K562 (cell line): Measurements from ENCODE around the gene AMIGO1. TPM values are rescaled to one million over a fixed set of nuclear protein-coding genes. Genes with fewer than 3 reads are reported as not detected.

Experiments used
- ARID2 ChIP-seq: fragments of 450-650 bp; IDR thresholded peaks from 2 replicates; pipeline ENCODE4 v1.6.1; 2017; ENCODE audit warnings: antibody characterized with exemption, mild to moderate bottlenecking
- CBX1 ChIP-seq: sonication (generic); IDR thresholded peaks from 2 replicates; pipeline ENCODE4 v1.6.1; 2016; ENCODE audit warnings: antibody characterized with exemption, low read depth, mild to moderate bottlenecking
- MXD1 ChIP-seq: fragments of 250-450 bp; sonication (Bioruptor Pico); IDR thresholded peaks from 2 replicates; pipeline ENCODE4 v1.8.0; 2021; ENCODE audit warnings: borderline replicate concordance, mild to moderate bottlenecking, moderate library complexity; ENCODE audit not compliant: poor library complexity, severe bottlenecking
- NBN ChIP-seq: fragments of 450-650 bp; IDR thresholded peaks from 2 replicates; pipeline ENCODE4 v1.6.1; 2016; ENCODE audit warnings: low read depth, mild to moderate bottlenecking
- RNF219 ChIP-seq: fragments of 250-450 bp; sonication (Bioruptor Pico); IDR thresholded peaks from 2 replicates; pipeline ENCODE4 v1.5.0; 2022; ENCODE audit warnings: mild to moderate bottlenecking
- SIRT6 ChIP-seq: IDR thresholded peaks from one replicate; pipeline ENCODE4 v1.6.1; 2012; ENCODE audit warnings: low read depth, mild to moderate bottlenecking, control low read depth, inconsistent platforms, low read length, moderate library complexity
- ZBTB5 ChIP-seq: fragments of 450-650 bp; IDR thresholded peaks from 2 replicates; pipeline ENCODE4 v1.6.1; 2017; ENCODE audit warnings: antibody characterized with exemption
- ZC3H8 ChIP-seq: fragments of 450-650 bp; IDR thresholded peaks from 2 replicates; pipeline ENCODE4 v1.6.1; 2017
- ZKSCAN3 ChIP-seq: fragments of 250-450 bp; sonication (Bioruptor Pico); IDR thresholded peaks from 2 replicates; pipeline ENCODE4 v1.4.0; 2020
- ZNF324 ChIP-seq: fragments of 250-450 bp; sonication (Bioruptor Pico); IDR thresholded peaks from 2 replicates; pipeline ENCODE4 v1.4.0; 2020; ENCODE audit warnings: mild to moderate bottlenecking
- ZNF41 ChIP-seq: fragments of 250-450 bp; sonication (Bioruptor Pico); conservative IDR thresholded peaks from 2 replicates; pipeline ENCODE4 v1.4.0; 2020; ENCODE audit warnings: mild to moderate bottlenecking
- ZNF436 ChIP-seq: fragments of 250-450, 450-650 bp; sonication (Bioruptor Pico); formaldehyde crosslinking; IDR thresholded peaks from 2 replicates; pipeline ENCODE4 v1.7.0; 2020; ENCODE audit warnings: mild to moderate bottlenecking
- ZNF561 ChIP-seq: fragments of 450-650 bp; formaldehyde crosslinking; conservative IDR thresholded peaks from 2 replicates; pipeline ENCODE4 v1.4.0; 2020; ENCODE audit warnings: mild to moderate bottlenecking, moderate library complexity
- polyA plus RNA-seq, 8 experiments: library from polyadenylated mRNA; depleted of rRNA in 4 of 8; stranded (reverse) in 5 of 8; unstranded in 3 of 8; fragments of >200 nt; fragmentation: Nextera tagmentation in 2 of 8; fragmentation: Illumina TruSeq in 1 of 8; extraction: Ambion mirVana in 2 of 8; extraction: Trizol in 1 of 8; gene quantifications; 2 replicates each; pipeline versions ENCODE4 v1.2.1 to v1.2.3, GENCODE V29; 2011 to 2014; ENCODE audit warnings: inconsistent platforms in 1 of 8, missing spikeins in 1 of 8
- total RNA-seq, 7 experiments: library from RNA; depleted of rRNA in 6 of 7; stranded (reverse); fragments of >200 nt in 6 of 7; fragmentation: Illumina TruSeq in 2 of 7; extraction: Trizol in 2 of 7; gene quantifications; 2 replicates each; pipeline versions ENCODE4 v1.2.1 to v1.2.3, GENCODE V29; 2011 to 2021; ENCODE audit warnings: low replicate concordance in 1 of 7
- TF ChIP-seq, protein P1 (sequence below): fragments of 450-650 bp; formaldehyde crosslinking; IDR thresholded peaks from 2 replicates; pipeline ENCODE4 v1.4.0; 2020; ENCODE audit warnings: mild to moderate bottlenecking, moderate library complexity
- TF ChIP-seq, protein P2 (sequence below): fragments of 450-650 bp; IDR thresholded peaks from 2 replicates; pipeline ENCODE4 v1.6.1; 2014; ENCODE audit warnings: low read depth, mild to moderate bottlenecking, moderate library complexity, borderline replicate concordance
- TF ChIP-seq, protein P3 (sequence below): fragments of 250-450 bp; sonication (Bioruptor Pico); IDR thresholded peaks from 2 replicates; pipeline ENCODE4 v1.8.0; 2022; ENCODE audit warnings: inconsistent platforms

AMIGO1 gene
- total and polyA plus RNA-seq, 9 of the 15 experiments (the other 6 are each of a cell fraction or from before 2014, with no cell fraction given) = 0.24 to 1.0 (median 0.54) TPM

DNA sequence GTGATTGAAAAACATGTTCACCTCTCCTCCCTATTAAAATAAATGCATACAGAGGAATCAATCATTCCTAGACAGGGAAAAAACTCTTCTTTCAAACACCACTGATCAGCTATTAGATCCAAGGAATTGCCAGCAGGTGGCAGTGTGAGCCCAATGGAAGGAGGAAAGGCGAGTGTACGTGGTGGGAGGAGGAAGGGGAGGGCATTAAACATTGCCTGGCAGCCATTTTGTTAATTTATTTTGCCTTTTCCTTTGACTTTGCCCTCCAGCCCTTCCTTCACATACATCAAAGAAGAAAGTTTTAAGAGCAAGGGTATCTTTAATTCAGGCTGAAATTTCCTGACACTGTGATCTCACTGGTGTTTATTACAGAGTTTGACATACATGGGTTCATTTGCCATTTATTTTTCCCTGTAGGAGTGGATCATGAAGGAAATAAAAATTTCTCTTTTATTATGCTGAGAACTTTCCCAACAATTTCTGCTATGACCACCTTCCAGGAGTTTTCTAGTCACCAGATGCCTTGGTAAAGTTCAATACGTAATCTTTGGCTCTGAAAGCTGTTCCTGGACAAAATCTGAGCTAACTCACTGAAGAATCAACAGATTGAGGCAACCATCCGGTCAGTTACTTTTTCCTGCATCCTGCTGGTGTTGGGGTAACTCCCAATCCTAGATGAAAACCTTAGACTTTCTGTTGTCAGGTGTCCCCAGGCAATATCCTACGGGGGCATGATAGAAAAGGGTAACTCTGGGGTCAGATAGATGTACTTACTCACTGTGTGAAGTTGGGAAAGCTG is 37.0 kb upstream of the AMIGO1 start (continued):
- TF ChIP-seq, protein P1, sequence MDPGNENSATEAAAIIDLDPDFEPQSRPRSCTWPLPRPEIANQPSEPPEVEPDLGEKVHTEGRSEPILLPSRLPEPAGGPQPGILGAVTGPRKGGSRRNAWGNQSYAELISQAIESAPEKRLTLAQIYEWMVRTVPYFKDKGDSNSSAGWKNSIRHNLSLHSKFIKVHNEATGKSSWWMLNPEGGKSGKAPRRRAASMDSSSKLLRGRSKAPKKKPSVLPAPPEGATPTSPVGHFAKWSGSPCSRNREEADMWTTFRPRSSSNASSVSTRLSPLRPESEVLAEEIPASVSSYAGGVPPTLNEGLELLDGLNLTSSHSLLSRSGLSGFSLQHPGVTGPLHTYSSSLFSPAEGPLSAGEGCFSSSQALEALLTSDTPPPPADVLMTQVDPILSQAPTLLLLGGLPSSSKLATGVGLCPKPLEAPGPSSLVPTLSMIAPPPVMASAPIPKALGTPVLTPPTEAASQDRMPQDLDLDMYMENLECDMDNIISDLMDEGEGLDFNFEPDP (CRISPR knock-in tag) = no peak; the same call in 1 of the 2 replicates
- no peak for TF ChIP-seq ZC3H8
- TF ChIP-seq ZNF324 (CRISPR knock-in tag) = no peak
- no peak for TF ChIP-seq ZBTB5
- no peak for TF ChIP-seq ZKSCAN3
- TF ChIP-seq ZNF561 (CRISPR knock-in tag) = no peak
- TF ChIP-seq, protein P2, sequence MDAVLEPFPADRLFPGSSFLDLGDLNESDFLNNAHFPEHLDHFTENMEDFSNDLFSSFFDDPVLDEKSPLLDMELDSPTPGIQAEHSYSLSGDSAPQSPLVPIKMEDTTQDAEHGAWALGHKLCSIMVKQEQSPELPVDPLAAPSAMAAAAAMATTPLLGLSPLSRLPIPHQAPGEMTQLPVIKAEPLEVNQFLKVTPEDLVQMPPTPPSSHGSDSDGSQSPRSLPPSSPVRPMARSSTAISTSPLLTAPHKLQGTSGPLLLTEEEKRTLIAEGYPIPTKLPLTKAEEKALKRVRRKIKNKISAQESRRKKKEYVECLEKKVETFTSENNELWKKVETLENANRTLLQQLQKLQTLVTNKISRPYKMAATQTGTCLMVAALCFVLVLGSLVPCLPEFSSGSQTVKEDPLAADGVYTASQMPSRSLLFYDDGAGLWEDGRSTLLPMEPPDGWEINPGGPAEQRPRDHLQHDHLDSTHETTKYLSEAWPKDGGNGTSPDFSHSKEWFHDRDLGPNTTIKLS = no peak
- TF ChIP-seq NBN = peak; percentile 26; the same call in 1 of the 2 replicates
- TF ChIP-seq SIRT6 = no peak
- TF ChIP-seq RNF219 (CRISPR knock-in tag) = no peak
- no peak for TF ChIP-seq ZNF41 (CRISPR knock-in tag)
- TF ChIP-seq CBX1 = no peak
- TF ChIP-seq ZNF436 (CRISPR knock-in tag) = no peak
- TF ChIP-seq, protein P3, sequence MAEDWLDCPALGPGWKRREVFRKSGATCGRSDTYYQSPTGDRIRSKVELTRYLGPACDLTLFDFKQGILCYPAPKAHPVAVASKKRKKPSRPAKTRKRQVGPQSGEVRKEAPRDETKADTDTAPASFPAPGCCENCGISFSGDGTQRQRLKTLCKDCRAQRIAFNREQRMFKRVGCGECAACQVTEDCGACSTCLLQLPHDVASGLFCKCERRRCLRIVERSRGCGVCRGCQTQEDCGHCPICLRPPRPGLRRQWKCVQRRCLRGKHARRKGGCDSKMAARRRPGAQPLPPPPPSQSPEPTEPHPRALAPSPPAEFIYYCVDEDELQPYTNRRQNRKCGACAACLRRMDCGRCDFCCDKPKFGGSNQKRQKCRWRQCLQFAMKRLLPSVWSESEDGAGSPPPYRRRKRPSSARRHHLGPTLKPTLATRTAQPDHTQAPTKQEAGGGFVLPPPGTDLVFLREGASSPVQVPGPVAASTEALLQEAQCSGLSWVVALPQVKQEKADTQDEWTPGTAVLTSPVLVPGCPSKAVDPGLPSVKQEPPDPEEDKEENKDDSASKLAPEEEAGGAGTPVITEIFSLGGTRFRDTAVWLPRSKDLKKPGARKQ (CRISPR knock-in tag) = no peak; the same call in 1 of the 2 replicates
- peak; percentile 92 for TF ChIP-seq ARID2
- no peak for TF ChIP-seq MXD1
